DMS79 treated with DMSO at 0.1 percent for 48 hours (cell line): ENCODE data around the gene CNTN6.
"Not testable (repeated sequence)": the region's sequence is repeated elsewhere in the genome, so short reads cannot be mapped to it uniquely, and the experiment has no call there.

Experiments used
- DNase-seq: peaks from one replicate; lab custom pipeline; 2025; lab: John Stamatoyannopoulos, UW

CNTN6 gene

DNA sequence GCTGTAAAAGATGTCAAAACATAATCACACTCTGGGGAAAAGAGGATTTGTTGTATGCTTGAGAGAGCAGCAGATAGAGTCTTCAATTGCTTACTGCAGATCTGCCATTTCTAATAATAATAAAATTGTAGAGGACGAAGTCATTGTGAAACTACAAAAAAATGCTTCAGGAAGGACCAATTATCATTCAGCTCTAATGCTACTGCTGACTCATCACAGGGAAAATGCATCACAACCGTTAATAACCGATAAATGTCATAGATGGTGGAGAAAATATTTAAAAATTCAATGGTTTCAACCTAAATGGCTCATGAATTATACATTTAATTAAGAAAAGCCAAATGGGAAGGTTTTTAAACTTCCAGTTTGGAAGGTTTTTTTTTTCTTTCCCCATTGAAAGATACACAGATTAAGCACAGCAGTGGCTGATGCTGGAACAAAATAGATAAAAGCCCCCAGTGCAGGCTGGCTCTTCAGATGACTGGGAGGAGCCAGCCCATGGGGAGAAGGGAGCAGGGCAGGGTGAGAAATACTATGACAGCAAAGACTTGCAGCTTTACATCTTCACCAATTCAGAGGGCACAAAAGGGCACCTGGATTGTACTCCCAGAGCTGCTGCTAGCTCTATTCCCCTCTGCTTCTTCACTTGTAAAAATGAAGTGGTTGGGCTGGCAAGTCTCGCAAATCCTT, 196.1 kb downstream of the CNTN6 start:
- DNase-seq: no peak

DNA sequence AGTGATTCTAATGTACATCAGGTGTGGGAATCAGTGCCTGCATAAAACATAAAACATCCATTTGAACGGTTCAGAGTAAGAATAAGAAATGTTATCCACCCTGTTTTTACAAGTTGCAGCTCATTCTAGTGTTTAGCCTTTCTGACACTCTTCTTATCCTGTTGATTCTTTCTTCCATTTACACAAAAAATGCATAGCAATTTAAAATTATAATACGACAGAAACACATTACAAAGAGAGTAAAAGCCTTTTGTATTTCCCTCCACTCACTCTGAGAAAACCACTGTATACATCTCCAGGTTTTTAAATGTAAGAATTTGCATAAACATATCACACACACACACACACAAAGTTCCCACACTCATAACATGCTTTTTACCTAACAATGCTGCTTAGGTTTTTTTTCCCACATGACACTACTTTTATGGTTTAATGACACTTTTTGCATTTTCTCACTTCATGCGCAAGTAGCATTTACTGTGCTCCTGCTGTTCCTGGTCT, 199.8 kb downstream of the CNTN6 start:
- DNase-seq: no peak

DNA sequence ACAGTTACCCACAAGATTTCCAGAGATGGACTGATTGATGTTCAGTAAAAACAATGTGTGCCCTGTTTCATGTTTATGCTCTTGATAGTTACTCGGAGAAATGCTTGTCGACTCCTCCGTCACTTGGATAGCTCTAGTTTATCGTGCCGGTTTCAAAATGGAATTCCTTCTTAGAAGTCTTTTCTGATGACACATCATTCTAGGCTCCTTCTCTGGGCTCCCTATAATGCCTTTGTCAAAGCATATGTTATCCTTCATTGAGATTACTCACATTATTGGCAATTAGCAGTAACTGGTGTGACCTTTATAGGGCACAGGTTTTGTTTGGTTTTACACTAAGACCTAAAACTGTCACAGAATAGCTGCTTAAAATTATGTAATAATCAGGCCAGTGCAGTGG, 201.8 kb downstream of the CNTN6 start:
- no peak for DNase-seq

DNA sequence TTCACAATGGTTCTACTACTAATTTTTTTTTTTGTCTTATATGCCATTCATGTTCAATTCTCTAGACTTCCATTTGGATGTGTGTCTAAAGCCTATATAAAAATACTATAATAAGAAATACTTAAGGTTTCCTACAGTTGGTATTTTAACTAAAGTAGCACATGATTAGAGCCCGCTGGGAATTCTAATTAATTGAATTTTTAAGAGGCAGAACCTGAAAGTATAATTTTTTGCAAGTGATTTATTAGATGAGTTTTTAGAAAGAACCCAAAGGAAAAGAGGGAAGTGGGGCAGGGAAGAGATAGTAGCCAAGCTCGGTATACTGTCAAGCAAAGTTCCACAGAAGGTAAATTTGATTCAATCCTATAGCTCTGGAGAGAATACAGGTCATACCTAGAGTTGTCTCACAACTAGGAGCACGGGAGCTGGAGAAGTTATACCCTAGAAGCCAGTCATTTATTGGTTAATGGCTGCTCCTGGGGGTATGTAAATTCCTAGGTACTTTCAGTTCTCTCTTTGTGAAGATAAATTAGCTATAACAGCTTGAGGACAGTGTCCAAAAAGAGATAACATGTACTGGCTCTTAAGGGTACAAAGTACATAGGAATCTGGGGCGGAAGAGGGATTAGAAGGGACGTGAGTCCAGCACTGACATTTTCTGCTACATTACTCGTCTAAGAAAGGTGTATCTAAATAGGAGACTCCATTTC, 225.6 kb downstream of the CNTN6 start:
- DNase-seq: no peak

- DNase-seq: no peak
Observed at GRCh38 chr3:1326546-1326945, 233.7 kb downstream of the CNTN6 start.

DNA sequence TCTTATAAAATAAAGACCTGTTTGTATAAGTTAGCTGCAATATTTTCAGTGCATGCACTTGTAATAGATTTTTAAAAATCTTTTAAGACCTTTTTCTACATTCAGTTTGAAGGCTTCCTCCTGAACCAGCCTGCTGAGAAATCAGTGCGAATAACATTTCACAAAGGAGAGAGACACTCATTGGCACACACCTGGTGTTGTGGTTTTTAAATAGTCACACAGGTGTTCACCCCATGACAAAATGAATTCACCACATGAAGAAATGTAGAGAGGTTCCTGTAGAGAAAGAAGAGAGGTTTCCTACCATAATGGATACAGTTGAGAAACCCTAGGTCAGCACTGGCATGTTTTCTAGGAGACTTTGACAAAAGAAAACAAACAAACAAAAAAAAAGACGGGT, 237.3 kb downstream of the CNTN6 start:
- no peak for DNase-seq

DNA sequence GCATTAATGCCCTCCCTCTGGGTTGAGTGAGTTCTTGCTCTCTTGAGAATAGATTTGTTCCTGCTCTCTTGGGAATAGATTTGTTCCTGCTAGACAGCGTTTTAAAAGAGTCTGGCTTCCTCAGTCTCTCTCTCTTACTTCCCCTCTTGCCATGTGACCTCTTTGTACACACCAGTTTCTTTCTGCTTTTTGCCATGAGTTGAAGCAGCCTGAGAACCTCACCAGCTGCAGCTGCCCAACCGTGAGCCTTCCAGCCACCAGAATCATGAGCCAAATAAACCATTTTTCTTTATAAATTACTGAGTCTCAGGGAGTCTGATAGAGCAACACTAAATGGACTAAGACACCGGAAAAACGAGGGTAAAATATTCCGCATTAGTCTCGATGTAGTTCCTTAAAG, 253.6 kb downstream of the CNTN6 start:
- DNase-seq: no peak

GRCh38 chr3:1348547-1348946, 255.7 kb downstream of the CNTN6 start:
- no peak for DNase-seq

GRCh38 chr3:1350885-1351284, 258.1 kb downstream of the CNTN6 start:
- DNase-seq: no peak

GRCh38 chr3:1355691-1356090, 262.9 kb downstream of the CNTN6 start:
- no peak for DNase-seq

- no peak for DNase-seq
Observed at GRCh38 chr3:1356101-1356500, 263.3 kb downstream of the CNTN6 start.

DNA sequence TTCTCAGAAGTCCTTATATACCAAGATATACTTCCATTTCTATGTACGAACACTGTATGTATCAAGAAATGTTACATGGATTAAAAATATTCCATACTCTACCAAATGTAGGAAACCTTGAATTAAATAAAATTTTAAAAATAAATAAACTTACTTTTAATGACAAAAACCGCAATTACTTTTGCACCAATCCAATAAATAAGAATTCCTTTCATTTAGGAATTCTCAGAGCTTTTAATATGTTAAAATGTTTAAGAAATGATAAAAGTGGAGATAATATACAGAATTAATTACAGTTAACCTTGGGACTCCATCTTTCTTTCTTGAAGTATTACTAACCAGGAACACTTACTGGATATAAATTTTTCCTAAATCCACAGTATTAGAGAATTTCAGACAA, 272.7 kb downstream of the CNTN6 start:
- no peak for DNase-seq

DNA sequence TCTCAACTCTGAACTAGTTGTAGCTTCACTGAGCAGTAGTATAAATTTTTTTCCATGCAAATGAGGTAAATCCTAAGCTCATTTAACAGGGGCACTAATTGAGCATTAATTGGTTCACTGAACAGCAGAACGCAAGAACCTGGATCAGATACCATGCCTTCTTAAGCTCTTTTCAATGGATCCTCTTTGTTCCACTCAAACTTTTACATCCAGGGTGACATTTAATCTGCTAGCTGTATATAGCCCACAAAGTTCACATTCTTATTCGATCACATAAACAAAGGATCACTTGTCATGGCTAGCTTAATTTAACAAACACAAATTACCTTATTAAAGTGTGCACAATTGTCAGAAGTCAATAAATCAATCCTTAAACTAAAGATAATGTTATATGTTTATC, 281.6 kb downstream of the CNTN6 start:
- no peak for DNase-seq

GRCh38 chr3:1375145-1375544, 282.3 kb downstream of the CNTN6 start:
- DNase-seq: no peak

GRCh38 chr3:1380926-1381646, 288.3 kb downstream of the CNTN6 start:
- DNase-seq: no peak

- no peak for DNase-seq
Observed at GRCh38 chr3:1381647-1382036, 288.8 kb downstream of the CNTN6 start.

- not testable (repeated sequence) for DNase-seq
Observed at GRCh38 chr3:1387396-1387905, 294.6 kb downstream of the CNTN6 start.

GRCh38 chr3:1394188-1394587, 301.4 kb downstream of the CNTN6 start:
- DNase-seq: no peak

DNA sequence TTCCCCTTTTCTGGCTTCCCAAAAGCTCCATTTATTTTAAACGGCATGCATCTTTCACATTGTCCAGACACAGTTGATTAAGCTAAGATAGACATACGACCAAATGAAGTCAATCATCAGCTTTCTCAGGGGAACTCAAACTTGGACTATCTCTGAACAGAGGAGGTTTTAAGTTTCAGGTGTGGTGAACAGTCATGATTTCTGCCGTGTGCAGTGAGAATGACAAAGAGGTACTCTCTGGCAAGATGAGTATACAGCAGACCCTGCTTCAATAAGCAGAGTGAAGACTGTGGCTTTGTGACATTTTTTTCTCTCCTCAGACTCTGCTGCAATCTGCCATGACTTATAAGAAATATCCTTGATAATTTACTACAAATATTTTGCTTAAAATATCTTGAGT, 307.7 kb downstream of the CNTN6 start:
- DNase-seq: no peak

DNA sequence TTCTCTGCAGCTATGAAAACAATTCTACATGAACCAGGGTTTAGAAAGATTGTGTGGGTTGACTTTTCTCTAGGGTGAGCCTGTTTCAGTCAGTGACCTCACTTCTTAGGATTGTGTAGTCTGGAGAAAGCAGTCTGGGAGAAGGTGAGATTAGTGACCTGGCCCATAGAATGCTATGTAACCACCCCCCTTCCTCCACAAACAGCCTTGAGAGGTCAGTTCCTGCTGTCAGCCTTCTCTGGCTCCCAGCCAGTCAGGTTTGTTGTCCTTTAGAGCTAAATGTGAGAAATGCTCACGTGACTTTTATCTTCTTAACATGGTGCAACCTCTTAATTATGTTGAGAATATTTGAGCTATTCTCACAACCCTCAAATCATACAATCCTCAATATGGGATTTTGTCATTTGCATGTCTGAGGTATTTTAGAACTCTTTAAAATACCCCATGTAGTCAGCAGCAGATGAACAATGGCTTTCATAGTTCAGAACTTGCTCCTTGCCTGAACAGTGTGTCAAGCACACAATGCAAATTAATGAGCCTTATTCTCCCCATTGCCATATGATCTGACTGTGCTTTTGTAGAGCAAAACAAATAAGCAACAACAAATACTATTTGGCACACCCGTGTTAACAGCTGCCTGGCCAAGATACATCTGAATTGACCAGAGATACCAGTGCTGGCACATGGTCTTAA, 311.6 kb downstream of the CNTN6 start:
- no peak for DNase-seq

GRCh38 chr3:1406250-1406649, 313.4 kb downstream of the CNTN6 start:
- no peak for DNase-seq

- no peak for DNase-seq
Observed at GRCh38 chr3:1421577-1421976, 328.8 kb downstream of the CNTN6 start.
